GM11168 (cell line): Measurements from ENCODE around the gene PRSS8.

Experiments used
- in situ Hi-C: fragments of 300-500 bp; cut with MboI; formaldehyde crosslinking; loops from one replicate; pipeline ENCODE4 v1.12.0; 2022; ENCODE audit warnings: low sequenced_read_pairs; ENCODE audit not compliant: unreplicated experiment

The PRSS8 gene

GRCh38 chr16:31130336-31130891 lies 5.1 kb downstream of the PRSS8 start:
- in situ Hi-C loops, result no loop called here

GRCh38 chr16:31129568-31130335 lies 5.8 kb downstream of the PRSS8 start:
- in situ Hi-C loops, result no loop called here

- in situ Hi-C loops, result no loop called here
Observed at GRCh38 chr16:31128711-31129567, 6.6 kb downstream of the PRSS8 start.

- in situ Hi-C loops, result no loop called here
Observed at GRCh38 chr16:31127182-31127581, 8.3 kb downstream of the PRSS8 start.

- in situ Hi-C loops, result no loop called here
Observed at GRCh38 chr16:31125844-31126243, 9.7 kb downstream of the PRSS8 start.

GRCh38 chr16:31120129-31120528 lies 15.4 kb downstream of the PRSS8 start:
- in situ Hi-C loops, result no loop called here

GRCh38 chr16:31118223-31119155 lies 17.0 kb downstream of the PRSS8 start:
- in situ Hi-C loops, result no loop called here

GRCh38 chr16:31117384-31118222 lies 17.9 kb downstream of the PRSS8 start, which contains the start of gene KAT8:
Gene KAT8, plus strand, starts transcription at chr16:31117664. Its CDS starts 18 bp downstream, at chr16:31117682.
- in situ Hi-C loops, result no loop called here

- in situ Hi-C loops, result no loop called here
Observed at GRCh38 chr16:31114468-31114867, 21.1 kb downstream of the PRSS8 start.

- in situ Hi-C loops, result no loop called here
Observed at GRCh38 chr16:31113121-31114120, 22.1 kb downstream of the PRSS8 start.

GRCh38 chr16:31112711-31113110 lies 22.8 kb downstream of the PRSS8 start:
- in situ Hi-C loops, result no loop called here

GRCh38 chr16:31111881-31112466 lies 23.6 kb downstream of the PRSS8 start:
- in situ Hi-C loops, result no loop called here

GRCh38 chr16:31110106-31111034 lies 25.2 kb downstream of the PRSS8 start:
- in situ Hi-C loops, result no loop called here

- in situ Hi-C loops, result no loop called here
Observed at GRCh38 chr16:31109622-31110021, 25.9 kb downstream of the PRSS8 start.

GRCh38 chr16:31108794-31109558 lies 26.6 kb downstream of the PRSS8 start:
- in situ Hi-C loops, result no loop called here
